Activated T-helper 2 cell treated with anti-CD3 and anti-CD28 coated beads, Interferon-gamma antibody, Interleukin-2, Interleukin-4, amounts not matched to agents 10 μg/mL and 5 μg/mL and 100 μg/mL, durations not matched to agents 14 hours and 24 hours and 36 hours (primary cell): ENCODE data around the gene PALLD. TPM values are rescaled to one million over a fixed set of nuclear protein-coding genes. Genes with fewer than 3 reads are reported as not detected.

Source experiments
- DNase-seq: peaks from one replicate; pipeline ENCODE4 v3.0.0; 2021; ENCODE audit warnings: low spot score
- H3K27ac Mint-ChIP-seq: one replicate; pipeline ENCODE4 v1.8.0; 2021; ENCODE audit warnings: mixed read lengths
- H3K27me3 Mint-ChIP-seq: one replicate; pipeline ENCODE4 v1.8.0; 2021; ENCODE audit warnings: low read depth, mixed read lengths
- H3K36me3 Mint-ChIP-seq: one replicate; pipeline ENCODE4 v1.8.0; 2021; ENCODE audit warnings: low read depth, mixed read lengths
- H3K4me1 Mint-ChIP-seq: one replicate; pipeline ENCODE4 v1.8.0; 2021; ENCODE audit warnings: low read depth, mixed read lengths
- H3K4me3 Mint-ChIP-seq: one replicate; pipeline ENCODE4 v1.8.0; 2021; ENCODE audit warnings: low read depth, mild to moderate bottlenecking, moderate library complexity, mixed read lengths
- H3K9me3 Mint-ChIP-seq: one replicate; pipeline ENCODE4 v1.8.0; 2021; ENCODE audit warnings: mixed read lengths
- intact Hi-C: fragments of 100-400 bp; cut with micrococcal nuclease; formaldehyde crosslinking; loops from one replicate; pipeline ENCODE4 v1.15.1; 2023
- total RNA-seq: library from RNA; stranded (reverse); gene quantifications from 2 replicates; pipeline ENCODE4 v1.2.3, GENCODE V29; 2022

Gene PALLD
- total RNA-seq, 1 donor from 2014 or later: 19.8 TPM

- no peaks in the 10 kb centered on the region for H3K4me1 Mint-ChIP-seq
- H3K27me3 Mint-ChIP-seq: peaks cover 18% of the 10 kb centered on the region
- no peak for DNase-seq
- intact Hi-C loops: no loop called here
- H3K36me3 Mint-ChIP-seq: no peaks in the 10 kb centered on the region
- no peak overlapping the region for H3K27ac Mint-ChIP-seq
- H3K9me3 Mint-ChIP-seq: no peaks in the 10 kb centered on the region
- H3K4me3 Mint-ChIP-seq: no peak overlapping the region
Observed at GRCh38 chr4:168658751-168659150, 161.9 kb downstream of the PALLD start.

- Mint-ChIP-seq H3K4me1 (no peaks in the 10 kb centered on the region), H3K4me3 (no peak overlapping the region), H3K27ac (no peak overlapping the region), H3K36me3 (no peaks in the 10 kb centered on the region), H3K27me3 (peaks cover 15% of the 10 kb centered on the region), H3K9me3 (no peaks in the 10 kb centered on the region)
- no peak for DNase-seq
- intact Hi-C loops: no loop called here
Observed at GRCh38 chr4:168659741-168660465, 163.1 kb downstream of the PALLD start.

GRCh38 chr4:168662297-168662984 lies 165.6 kb downstream of the PALLD start:
- intact Hi-C loops: no loop called here
- H3K9me3 Mint-ChIP-seq: no peaks in the 10 kb centered on the region

GRCh38 chr4:168664242-168664891 lies 167.5 kb downstream of the PALLD start:
- no peak overlapping the region for H3K27ac Mint-ChIP-seq
- intact Hi-C loops: no loop called here
- H3K36me3 Mint-ChIP-seq: no peaks in the 10 kb centered on the region
- no peak overlapping the region for H3K4me3 Mint-ChIP-seq
- H3K4me1 Mint-ChIP-seq: no peaks in the 10 kb centered on the region
- no peak for DNase-seq
- H3K27me3 Mint-ChIP-seq: peaks cover 18% of the 10 kb centered on the region
- H3K9me3 Mint-ChIP-seq: no peaks in the 10 kb centered on the region

More at GRCh38 chr4:168662297-168662984, 165.6 kb downstream of the PALLD start:
- DNase-seq: no peak
- H3K4me1 Mint-ChIP-seq: no peaks in the 10 kb centered on the region
- H3K36me3 Mint-ChIP-seq: no peaks in the 10 kb centered on the region
- H3K27me3 Mint-ChIP-seq: peaks cover 18% of the 10 kb centered on the region
- H3K27ac Mint-ChIP-seq: no peak overlapping the region
- H3K4me3 Mint-ChIP-seq: no peak overlapping the region

GRCh38 chr4:168666531-168666930 lies 169.7 kb downstream of the PALLD start:
- Mint-ChIP-seq H3K36me3 (no peaks in the 10 kb centered on the region), H3K4me1 (no peaks in the 10 kb centered on the region), H3K27ac (no peak overlapping the region), H3K27me3 (peaks cover 16% of the 10 kb centered on the region), H3K4me3 (no peak overlapping the region), H3K9me3 (no peaks in the 10 kb centered on the region)
- intact Hi-C loops: no loop called here
- no peak for DNase-seq

GRCh38 chr4:168667376-168667775 lies 170.5 kb downstream of the PALLD start:
- Mint-ChIP-seq H3K27ac (no peak overlapping the region), H3K4me1 (no peaks in the 10 kb centered on the region), H3K4me3 (no peak overlapping the region), H3K9me3 (no peaks in the 10 kb centered on the region), H3K36me3 (no peaks in the 10 kb centered on the region), H3K27me3 (peaks cover 16% of the 10 kb centered on the region)
- intact Hi-C loops: no loop called here
- DNase-seq: no peak

- Mint-ChIP-seq H3K36me3 (no peaks in the 10 kb centered on the region), H3K27me3 (peaks cover 16% of the 10 kb centered on the region), H3K4me1 (no peaks in the 10 kb centered on the region), H3K27ac (no peak overlapping the region), H3K4me3 (no peak overlapping the region), H3K9me3 (no peaks in the 10 kb centered on the region)
- no peak for DNase-seq
- intact Hi-C loops: no loop called here
Observed at GRCh38 chr4:168667921-168668320, 171.1 kb downstream of the PALLD start.

- no peaks in the 10 kb centered on the region for H3K4me1 Mint-ChIP-seq
- no peaks in the 10 kb centered on the region for H3K9me3 Mint-ChIP-seq
- no peaks in the 10 kb centered on the region for H3K27me3 Mint-ChIP-seq
- no peak overlapping the region for H3K4me3 Mint-ChIP-seq
- H3K27ac Mint-ChIP-seq: no peak overlapping the region
- no peaks in the 10 kb centered on the region for H3K36me3 Mint-ChIP-seq
- intact Hi-C loops: no loop called here
- no peak for DNase-seq
Observed at GRCh38 chr4:168673476-168673875, 176.6 kb downstream of the PALLD start.

- no peaks in the 10 kb centered on the region for H3K4me1 Mint-ChIP-seq
- H3K9me3 Mint-ChIP-seq: no peaks in the 10 kb centered on the region
- no peaks in the 10 kb centered on the region for H3K36me3 Mint-ChIP-seq
- H3K27ac Mint-ChIP-seq: no peak overlapping the region
- intact Hi-C loops: no loop called here
- H3K4me3 Mint-ChIP-seq: no peak overlapping the region
- H3K27me3 Mint-ChIP-seq: no peaks in the 10 kb centered on the region
- no peak for DNase-seq
Observed at GRCh38 chr4:168674077-168674747, 177.4 kb downstream of the PALLD start.

GRCh38 chr4:168674866-168675265 lies 178.0 kb downstream of the PALLD start:
- Mint-ChIP-seq H3K4me3 (no peak overlapping the region), H3K4me1 (no peaks in the 10 kb centered on the region), H3K36me3 (no peaks in the 10 kb centered on the region), H3K27me3 (no peaks in the 10 kb centered on the region), H3K9me3 (no peaks in the 10 kb centered on the region), H3K27ac (no peak overlapping the region)
- no peak for DNase-seq
- intact Hi-C loops: no loop called here

GRCh38 chr4:168677063-168677462 lies 180.2 kb downstream of the PALLD start:
- no peak overlapping the region for H3K27ac Mint-ChIP-seq
- intact Hi-C loops: no loop called here
- no peaks in the 10 kb centered on the region for H3K9me3 Mint-ChIP-seq
- no peaks in the 10 kb centered on the region for H3K36me3 Mint-ChIP-seq
- no peak for DNase-seq
- H3K4me1 Mint-ChIP-seq: no peaks in the 10 kb centered on the region
- no peak overlapping the region for H3K4me3 Mint-ChIP-seq
- H3K27me3 Mint-ChIP-seq: no peaks in the 10 kb centered on the region

- Mint-ChIP-seq H3K27ac (no peak overlapping the region), H3K27me3 (no peaks in the 10 kb centered on the region), H3K36me3 (no peaks in the 10 kb centered on the region), H3K9me3 (no peaks in the 10 kb centered on the region), H3K4me3 (no peak overlapping the region), H3K4me1 (no peaks in the 10 kb centered on the region)
- DNase-seq: no peak
- intact Hi-C loops: no loop called here
Observed at GRCh38 chr4:168677879-168678278, 181.0 kb downstream of the PALLD start.
